ENCODE measurements around the gene HSPA1A. TPM values are rescaled to one million over a fixed set of nuclear protein-coding genes. Genes with fewer than 3 reads are reported as not detected.
A peak's percentile ranks its signal among the peaks of the same experiment; 100 is the strongest.

The HSPA1A gene
- total and polyA plus RNA-seq, 9 of the 15 experiments (the other 6 are each of a cell fraction or from before 2014, with no cell fraction given): 2.2 to 273 (median 107) TPM

DNA sequence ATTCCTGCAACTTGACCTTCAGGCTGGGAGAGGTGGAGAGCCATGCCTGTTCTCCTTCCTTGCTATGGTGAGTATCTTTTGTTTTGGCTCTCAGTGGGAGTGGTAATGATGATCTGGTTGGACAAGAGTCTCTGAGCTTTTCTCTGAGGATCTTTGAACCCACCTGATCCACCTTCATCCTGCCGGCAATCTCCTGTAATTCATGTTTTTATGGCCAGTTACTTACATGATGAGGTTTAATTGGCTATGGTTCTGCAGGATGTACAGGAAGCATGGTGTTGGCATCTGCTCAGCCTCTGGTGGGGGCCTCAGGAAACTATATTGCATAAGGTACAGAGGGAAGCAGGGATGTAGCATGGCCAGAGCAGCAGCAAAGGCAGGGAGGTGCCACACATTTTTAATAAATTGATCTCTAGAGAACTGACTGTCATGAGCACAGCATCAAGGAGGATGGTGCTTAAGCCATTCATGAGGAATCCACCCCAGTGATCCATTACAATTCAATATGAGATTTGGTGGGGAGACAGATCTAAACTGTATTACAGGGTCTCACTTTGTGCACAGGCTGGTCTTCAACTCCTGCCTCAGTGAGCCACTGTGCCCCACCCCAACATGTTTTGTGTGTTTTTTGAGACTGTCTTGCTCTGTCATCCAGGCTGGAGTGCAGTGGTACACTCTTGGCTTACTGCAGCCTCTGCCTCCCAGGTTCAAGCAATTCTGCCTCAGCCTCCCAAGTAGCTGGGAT, 22.2 kb downstream of the HSPA1A start (continued):
- TF ChIP-seq TGIF2 (CRISPR knock-in tag; IDR thresholded peaks at IDR 0.05) (peak; percentile 79; the same call in 1 of the 2 replicates), MTA2 (IDR thresholded peaks at IDR 0.05; ENCODE audit: low read depth) (no peak), LEF1 (IDR thresholded peaks at IDR 0.05) (no peak), GATAD2A (IDR thresholded peaks at IDR 0.05) (no peak), KAT2B (IDR thresholded peaks at IDR 0.05; ENCODE audit: low read depth, low read length) (no peak), RREB1 (CRISPR knock-in tag; IDR thresholded peaks at IDR 0.05) (no peak), ZNF764 (CRISPR knock-in tag; IDR thresholded peaks at IDR 0.05; ENCODE audit: low read depth) (no peak), KLF1 (tag; IDR thresholded peaks at IDR 0.05) (no peak), MYC (IDR thresholded peaks at IDR 0.05; ENCODE audit: low read depth, low read length) (no peak), MYC (CRISPR knock-in tag; IDR thresholded peaks at IDR 0.05; ENCODE audit: borderline replicate concordance, low read depth) (peak; percentile 69; the same call in 1 of the 2 replicates), MAFF (IDR thresholded peaks at IDR 0.05; ENCODE audit: low read length) (no peak), IRF2 (CRISPR knock-in tag; IDR thresholded peaks at IDR 0.05) (no peak), SAP30 (IDR thresholded peaks at IDR 0.05; ENCODE audit: borderline replicate concordance, insufficient read depth, low read depth, low read length, poor library complexity, severe bottlenecking) (no peak), ILK (tag; IDR thresholded peaks at IDR 0.05; ENCODE audit: borderline replicate concordance, low read depth) (no peak), FOSL1 (tag; conservative IDR thresholded peaks at IDR 0.05) (no peak)
- TF ChIP-seq, protein P1, sequence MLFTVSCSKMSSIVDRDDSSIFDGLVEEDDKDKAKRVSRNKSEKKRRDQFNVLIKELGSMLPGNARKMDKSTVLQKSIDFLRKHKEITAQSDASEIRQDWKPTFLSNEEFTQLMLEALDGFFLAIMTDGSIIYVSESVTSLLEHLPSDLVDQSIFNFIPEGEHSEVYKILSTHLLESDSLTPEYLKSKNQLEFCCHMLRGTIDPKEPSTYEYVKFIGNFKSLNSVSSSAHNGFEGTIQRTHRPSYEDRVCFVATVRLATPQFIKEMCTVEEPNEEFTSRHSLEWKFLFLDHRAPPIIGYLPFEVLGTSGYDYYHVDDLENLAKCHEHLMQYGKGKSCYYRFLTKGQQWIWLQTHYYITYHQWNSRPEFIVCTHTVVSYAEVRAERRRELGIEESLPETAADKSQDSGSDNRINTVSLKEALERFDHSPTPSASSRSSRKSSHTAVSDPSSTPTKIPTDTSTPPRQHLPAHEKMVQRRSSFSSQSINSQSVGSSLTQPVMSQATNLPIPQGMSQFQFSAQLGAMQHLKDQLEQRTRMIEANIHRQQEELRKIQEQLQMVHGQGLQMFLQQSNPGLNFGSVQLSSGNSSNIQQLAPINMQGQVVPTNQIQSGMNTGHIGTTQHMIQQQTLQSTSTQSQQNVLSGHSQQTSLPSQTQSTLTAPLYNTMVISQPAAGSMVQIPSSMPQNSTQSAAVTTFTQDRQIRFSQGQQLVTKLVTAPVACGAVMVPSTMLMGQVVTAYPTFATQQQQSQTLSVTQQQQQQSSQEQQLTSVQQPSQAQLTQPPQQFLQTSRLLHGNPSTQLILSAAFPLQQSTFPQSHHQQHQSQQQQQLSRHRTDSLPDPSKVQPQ (CRISPR knock-in tag; IDR thresholded peaks at IDR 0.05; ENCODE audit: borderline replicate concordance): no peak
- TF ChIP-seq, protein P2, sequence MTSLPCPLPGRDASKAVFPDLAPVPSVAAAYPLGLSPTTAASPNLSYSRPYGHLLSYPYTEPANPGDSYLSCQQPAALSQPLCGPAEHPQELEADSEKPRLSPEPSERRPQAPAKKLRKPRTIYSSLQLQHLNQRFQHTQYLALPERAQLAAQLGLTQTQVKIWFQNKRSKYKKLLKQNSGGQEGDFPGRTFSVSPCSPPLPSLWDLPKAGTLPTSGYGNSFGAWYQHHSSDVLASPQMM (CRISPR knock-in tag; IDR thresholded peaks at IDR 0.05): 0 out of 2 replicates have a peak, but pooled peaks have one; percentile 66
